HCT116 (cell line): ENCODE measurements around the gene TNIP1. TPM values are rescaled to one million over a fixed set of nuclear protein-coding genes. Genes with fewer than 3 reads are reported as not detected.

ENCODE experiments used
- ATAC-seq: fragments of 200-7000 bp; cut with Tn5 transposase; 2 replicates; pipeline ENCODE4 v1.9.1; 2020; ENCODE audit warnings: mild to moderate bottlenecking, moderate library complexity
- BruUV-seq: library from RNA; stranded (reverse); fragments of 400-500 nt; replicated peaks from 2 replicates; lab custom pipeline; 2021; lab: Mats Ljungman, UMichigan
- CTCF ChIA-PET: fragments of 300-600 bp; sonication (Branson Sonifier 250); formaldehyde crosslinking; loops from one replicate; lab custom pipeline; 2021; ENCODE audit warnings: antibody characterized with exemption; lab: Charles Lee
- POLR2A ChIA-PET: fragments of 300-600, 350-600 bp; sonication (Branson Sonifier 250); formaldehyde crosslinking; loops from one replicate; lab custom pipeline; 2021; ENCODE audit warnings: antibody characterized with exemption; lab: Charles Lee
- RAD21 ChIA-PET, 2 experiments: fragments of 300-600 bp; sonication (Branson Sonifier 250); formaldehyde crosslinking; loops; one replicate each; lab custom pipeline; 2023; ENCODE audit warnings: low total read pairs in 2 of 2; ENCODE audit not compliant: uncharacterized antibody in 2 of 2, unreplicated experiment in 2 of 2, low non-redundant PET in 1 of 2; lab: Charles Lee
- DNase-seq: peaks from one replicate; pipeline ENCODE4 v3.0.0-alpha.2; 2010; ENCODE audit warnings: low read depth, low spot score
- H2AFZ ChIP-seq: fragments of 200-600 bp; shearing (Covaris generic), sonication (generic); 2 replicates; pipeline ENCODE4 v1.6.1; 2017; ENCODE audit warnings: low read depth, mixed run types, mixed read lengths, antibody characterized with exemption, low read length; ENCODE audit not compliant: poor library complexity, severe bottlenecking
- H3K27ac ChIP-seq: 2 replicates; pipeline ENCODE4 v1.5.1; 2012; ENCODE audit warnings: low read depth, low read length
- H3K27me3 ChIP-seq: fragments of 200-600 bp; sonication (generic); 2 replicates; pipeline ENCODE4 v1.6.1; 2016; ENCODE audit warnings: mixed run types, low read length, mixed read lengths; ENCODE audit not compliant: insufficient read depth
- H3K36me3 ChIP-seq, 2 experiments: fragments of 200-500 bp in 1 of 2; fragments of 200-600 bp in 1 of 2; sonication (Bioruptor generic) in 1 of 2; sonication (generic) in 1 of 2; 2 replicates each; pipeline versions ENCODE4 v1.5.1 to v1.6.1; 2014 to 2016; ENCODE audit warnings: low read length in 2 of 2, inconsistent platforms in 1 of 2, mixed read lengths in 1 of 2, mixed run types in 1 of 2; ENCODE audit not compliant: insufficient read depth in 2 of 2, control insufficient read depth in 1 of 2
- H3K4me1 ChIP-seq, 2 experiments: fragments of 200-600 bp in 1 of 2; sonication (generic) in 1 of 2; 2 replicates each; pipeline versions ENCODE4 v1.5.1 to v1.6.1; 2012 to 2017; ENCODE audit warnings: low read length in 2 of 2, inconsistent platforms in 1 of 2, mild to moderate bottlenecking in 1 of 2, mixed read lengths in 1 of 2, mixed run types in 1 of 2, moderate library complexity in 1 of 2; ENCODE audit not compliant: insufficient read depth in 2 of 2, control insufficient read depth in 1 of 2
- H3K4me2 ChIP-seq: fragments of 200-600 bp; sonication (generic); 2 replicates; pipeline ENCODE4 v1.6.1; 2017; ENCODE audit warnings: mixed run types, low read length, mixed read lengths
- H3K4me3 ChIP-seq, 2 experiments: fragments of 200-600 bp in 1 of 2; sonication (generic) in 1 of 2; replicated peaks in 1 of 2; 2 replicates each; pipeline ENCODE4 v1.5.1; 2011 to 2016; ENCODE audit warnings: low read length in 2 of 2, control low read depth in 1 of 2, low read depth in 1 of 2, mild to moderate bottlenecking in 1 of 2, mixed read lengths in 1 of 2, mixed run types in 1 of 2
- H3K79me2 ChIP-seq: fragments of 200-600 bp; sonication (generic); 2 replicates; pipeline ENCODE4 v1.6.1; 2017; ENCODE audit warnings: mild to moderate bottlenecking, mixed run types, low read length, moderate library complexity, mixed read lengths; ENCODE audit not compliant: insufficient read depth
- H3K9ac ChIP-seq: fragments of 200-600 bp; sonication (generic); 2 replicates; pipeline ENCODE4 v1.6.1; 2016; ENCODE audit warnings: low read length, mixed read lengths
- H3K9me2 ChIP-seq: fragments of 200-600 bp; sonication (generic), shearing (Covaris generic); 2 replicates; pipeline ENCODE4 v1.6.1; 2017; ENCODE audit warnings: mixed run types, mild to moderate bottlenecking, moderate library complexity; ENCODE audit not compliant: insufficient read depth
- H3K9me3 ChIP-seq, 2 experiments: fragments of 200-500 bp in 1 of 2; fragments of 200-600 bp in 1 of 2; sonication (Bioruptor generic) in 1 of 2; sonication (generic) in 1 of 2; 2 replicates each; pipeline ENCODE4 v1.6.1; 2014 to 2017; ENCODE audit warnings: low read length in 2 of 2, mixed read lengths in 2 of 2, inconsistent platforms in 1 of 2, low read depth in 1 of 2, mild to moderate bottlenecking in 1 of 2, mixed run types in 1 of 2, moderate library complexity in 1 of 2; ENCODE audit not compliant: control insufficient read depth in 1 of 2, insufficient read depth in 1 of 2
- H4K20me1 ChIP-seq: fragments of 200-600 bp; sonication (generic), shearing (Covaris generic); 2 replicates; pipeline ENCODE4 v1.6.1; 2017; ENCODE audit warnings: mixed run types, mild to moderate bottlenecking, moderate library complexity; ENCODE audit not compliant: insufficient read depth
- CEBPB ChIP-seq: IDR thresholded peaks from 2 replicates; pipeline ENCODE4 v1.6.1; 2012; ENCODE audit warnings: low read depth
- EZH2 ChIP-seq: fragments of 200-600 bp; sonication (generic); IDR thresholded peaks from 2 replicates; pipeline ENCODE4 v1.6.1; 2017; ENCODE audit warnings: antibody characterized with exemption, mixed run types
- EZH2phosphoT487 ChIP-seq: fragments of 200-600 bp; IDR thresholded peaks from 2 replicates; pipeline ENCODE4 v1.6.1; 2018; ENCODE audit warnings: antibody characterized with exemption, borderline replicate concordance
- JUND ChIP-seq: IDR thresholded peaks from 2 replicates; pipeline ENCODE4 v1.6.1; 2012
- POLR2A ChIP-seq: IDR thresholded peaks from 2 replicates; pipeline ENCODE4 v1.7.0; 2011; ENCODE audit warnings: borderline replicate concordance; ENCODE audit not compliant: insufficient read depth, insufficient read length; ENCODE audit errors: extremely low read depth
- REST ChIP-seq: IDR thresholded peaks from 2 replicates; pipeline ENCODE4 v1.6.1; 2012; ENCODE audit warnings: low read depth
- SP1 ChIP-seq: IDR thresholded peaks from 2 replicates; pipeline ENCODE4 v1.6.1; 2012; ENCODE audit warnings: low read depth
- SRF ChIP-seq: IDR thresholded peaks from 2 replicates; pipeline ENCODE4 v1.6.1; 2012; ENCODE audit warnings: low read depth
- ZBTB33 ChIP-seq: IDR thresholded peaks from 2 replicates; pipeline ENCODE4 v1.6.1; 2011; ENCODE audit warnings: mild to moderate bottlenecking, low read length, moderate library complexity; ENCODE audit not compliant: insufficient replicate concordance; ENCODE audit errors: extremely low read depth
- ZFX ChIP-seq: fragments of 450-650 bp; IDR thresholded peaks from 2 replicates; pipeline ENCODE4 v1.6.1; 2017
- intact Hi-C: fragments of 100-400 bp; cut with micrococcal nuclease; formaldehyde crosslinking; loops from 2 replicates; pipeline ENCODE4 v1.10.0; 2022
- total RNA-seq: library from RNA; stranded (reverse); gene quantifications from one replicate; pipeline ENCODE4 v1.2.1, GENCODE V29; 2021; ENCODE audit not compliant: unreplicated experiment

TNIP1 gene
- total RNA-seq, 1 experiment from 2014 or later, result 46.0 TPM

- ChIA-PET CTCF (no interaction called here), POLR2A (no interaction called here), RAD21 (no interaction called here)
- Histone ChIP-seq H3K4me1 (no peaks in the 10 kb centered on the region), H3K4me2 (no peak overlapping the region), H4K20me1 (no peaks in the 10 kb centered on the region), H3K9me2 (no peaks in the 10 kb centered on the region), H3K27me3 (no peaks in the 10 kb centered on the region), H3K9ac (no peak overlapping the region), H3K4me3 (no peak overlapping the region), H3K79me2 (no peaks in the 10 kb centered on the region), H2AFZ (no peak overlapping the region), H3K27ac (no peak overlapping the region), H3K36me3 (no peaks in the 10 kb centered on the region), H3K9me3 (no peaks in the 10 kb centered on the region)
- no peak for TF ChIP-seq ZFX
- no peak for TF ChIP-seq EZH2
- TF ChIP-seq ZBTB33, result no peak
- TF ChIP-seq SRF, result no peak
- no peak for TF ChIP-seq SP1
- TF ChIP-seq CEBPB, result no peak
- TF ChIP-seq JUND, result no peak
- TF ChIP-seq REST, result no peak
- TF ChIP-seq POLR2A, result no peak
- no peak for TF ChIP-seq EZH2phosphoT487
- DNase-seq, result no peak
- ATAC-seq, result no peak
- BruUV-seq, result no TSS peak
- intact Hi-C loops, result no loop called here
These were observed 56.2 kb downstream of the TNIP1 start for GRCh38 chr5:151024440-151025249.
